HCT116 (cell line): ENCODE results near the gene ST7. TPM values are rescaled to one million over a fixed set of nuclear protein-coding genes. Genes with fewer than 3 reads are reported as not detected.

ENCODE experiments used
- ATAC-seq: fragments of 200-7000 bp; cut with Tn5 transposase; 2 replicates; pipeline ENCODE4 v1.9.1; 2020; ENCODE audit warnings: mild to moderate bottlenecking, moderate library complexity
- BruUV-seq: library from RNA; stranded (reverse); fragments of 400-500 nt; replicated peaks from 2 replicates; lab custom pipeline; 2021; lab: Mats Ljungman, UMichigan
- CTCF ChIA-PET: fragments of 300-600 bp; sonication (Branson Sonifier 250); formaldehyde crosslinking; loops from one replicate; lab custom pipeline; 2021; ENCODE audit warnings: antibody characterized with exemption; lab: Charles Lee
- POLR2A ChIA-PET: fragments of 300-600, 350-600 bp; sonication (Branson Sonifier 250); formaldehyde crosslinking; loops from one replicate; lab custom pipeline; 2021; ENCODE audit warnings: antibody characterized with exemption; lab: Charles Lee
- RAD21 ChIA-PET, 2 experiments: fragments of 300-600 bp; sonication (Branson Sonifier 250); formaldehyde crosslinking; loops; one replicate each; lab custom pipeline; 2023; ENCODE audit warnings: low total read pairs in 2 of 2; ENCODE audit not compliant: uncharacterized antibody in 2 of 2, unreplicated experiment in 2 of 2, low non-redundant PET in 1 of 2; lab: Charles Lee
- DNase-seq: peaks from one replicate; pipeline ENCODE4 v3.0.0-alpha.2; 2010; ENCODE audit warnings: low read depth, low spot score
- H2AFZ ChIP-seq: fragments of 200-600 bp; shearing (Covaris generic), sonication (generic); 2 replicates; pipeline ENCODE4 v1.6.1; 2017; ENCODE audit warnings: low read depth, mixed run types, mixed read lengths, antibody characterized with exemption, low read length; ENCODE audit not compliant: poor library complexity, severe bottlenecking
- H3K27ac ChIP-seq: 2 replicates; pipeline ENCODE4 v1.5.1; 2012; ENCODE audit warnings: low read depth, low read length
- H3K27me3 ChIP-seq: fragments of 200-600 bp; sonication (generic); 2 replicates; pipeline ENCODE4 v1.6.1; 2016; ENCODE audit warnings: mixed run types, low read length, mixed read lengths; ENCODE audit not compliant: insufficient read depth
- H3K36me3 ChIP-seq, 2 experiments: fragments of 200-500 bp in 1 of 2; fragments of 200-600 bp in 1 of 2; sonication (Bioruptor generic) in 1 of 2; sonication (generic) in 1 of 2; 2 replicates each; pipeline versions ENCODE4 v1.5.1 to v1.6.1; 2014 to 2016; ENCODE audit warnings: low read length in 2 of 2, inconsistent platforms in 1 of 2, mixed read lengths in 1 of 2, mixed run types in 1 of 2; ENCODE audit not compliant: insufficient read depth in 2 of 2, control insufficient read depth in 1 of 2
- H3K4me1 ChIP-seq, 2 experiments: fragments of 200-600 bp in 1 of 2; sonication (generic) in 1 of 2; 2 replicates each; pipeline versions ENCODE4 v1.5.1 to v1.6.1; 2012 to 2017; ENCODE audit warnings: low read length in 2 of 2, inconsistent platforms in 1 of 2, mild to moderate bottlenecking in 1 of 2, mixed read lengths in 1 of 2, mixed run types in 1 of 2, moderate library complexity in 1 of 2; ENCODE audit not compliant: insufficient read depth in 2 of 2, control insufficient read depth in 1 of 2
- H3K4me2 ChIP-seq: fragments of 200-600 bp; sonication (generic); 2 replicates; pipeline ENCODE4 v1.6.1; 2017; ENCODE audit warnings: mixed run types, low read length, mixed read lengths
- H3K4me3 ChIP-seq, 2 experiments: fragments of 200-600 bp in 1 of 2; sonication (generic) in 1 of 2; replicated peaks in 1 of 2; 2 replicates each; pipeline ENCODE4 v1.5.1; 2011 to 2016; ENCODE audit warnings: low read length in 2 of 2, control low read depth in 1 of 2, low read depth in 1 of 2, mild to moderate bottlenecking in 1 of 2, mixed read lengths in 1 of 2, mixed run types in 1 of 2
- H3K79me2 ChIP-seq: fragments of 200-600 bp; sonication (generic); 2 replicates; pipeline ENCODE4 v1.6.1; 2017; ENCODE audit warnings: mild to moderate bottlenecking, mixed run types, low read length, moderate library complexity, mixed read lengths; ENCODE audit not compliant: insufficient read depth
- H3K9ac ChIP-seq: fragments of 200-600 bp; sonication (generic); 2 replicates; pipeline ENCODE4 v1.6.1; 2016; ENCODE audit warnings: low read length, mixed read lengths
- H3K9me2 ChIP-seq: fragments of 200-600 bp; sonication (generic), shearing (Covaris generic); 2 replicates; pipeline ENCODE4 v1.6.1; 2017; ENCODE audit warnings: mixed run types, mild to moderate bottlenecking, moderate library complexity; ENCODE audit not compliant: insufficient read depth
- H3K9me3 ChIP-seq, 2 experiments: fragments of 200-500 bp in 1 of 2; fragments of 200-600 bp in 1 of 2; sonication (Bioruptor generic) in 1 of 2; sonication (generic) in 1 of 2; 2 replicates each; pipeline ENCODE4 v1.6.1; 2014 to 2017; ENCODE audit warnings: low read length in 2 of 2, mixed read lengths in 2 of 2, inconsistent platforms in 1 of 2, low read depth in 1 of 2, mild to moderate bottlenecking in 1 of 2, mixed run types in 1 of 2, moderate library complexity in 1 of 2; ENCODE audit not compliant: control insufficient read depth in 1 of 2, insufficient read depth in 1 of 2
- H4K20me1 ChIP-seq: fragments of 200-600 bp; sonication (generic), shearing (Covaris generic); 2 replicates; pipeline ENCODE4 v1.6.1; 2017; ENCODE audit warnings: mixed run types, mild to moderate bottlenecking, moderate library complexity; ENCODE audit not compliant: insufficient read depth
- CBX3 ChIP-seq: IDR thresholded peaks from 2 replicates; pipeline ENCODE4 v1.6.1; 2012; ENCODE audit warnings: low read depth
- CTCF ChIP-seq, 3 experiments: fragments of 200-600 bp in 1 of 3; sonication (generic) in 1 of 3; IDR thresholded peaks in 2 of 3; conservative IDR thresholded peaks in 1 of 3; 2 replicates each; pipeline ENCODE4 v1.5.1; 2012 to 2017; ENCODE audit warnings: low read depth in 2 of 3, low read length in 2 of 3, antibody characterized with exemption in 1 of 3, borderline replicate concordance in 1 of 3, control low read depth in 1 of 3, mild to moderate bottlenecking in 1 of 3, mixed read lengths in 1 of 3, mixed run types in 1 of 3, moderate library complexity in 1 of 3; ENCODE audit not compliant: insufficient read depth in 1 of 3
- ELF1 ChIP-seq: IDR thresholded peaks from 2 replicates; pipeline ENCODE4 v1.6.1; 2012; ENCODE audit warnings: low read depth, borderline replicate concordance
- EZH2 ChIP-seq: fragments of 200-600 bp; sonication (generic); IDR thresholded peaks from 2 replicates; pipeline ENCODE4 v1.6.1; 2017; ENCODE audit warnings: antibody characterized with exemption, mixed run types
- EZH2phosphoT487 ChIP-seq: fragments of 200-600 bp; IDR thresholded peaks from 2 replicates; pipeline ENCODE4 v1.6.1; 2018; ENCODE audit warnings: antibody characterized with exemption, borderline replicate concordance
- FOSL1 ChIP-seq: IDR thresholded peaks from 2 replicates; pipeline ENCODE4 v1.6.1; 2012; ENCODE audit warnings: low read depth
- MAX ChIP-seq: IDR thresholded peaks from 2 replicates; pipeline ENCODE4 v1.6.1; 2012
- POLR2AphosphoS5 ChIP-seq: IDR thresholded peaks from 2 replicates; pipeline ENCODE4 v1.6.1; 2011; ENCODE audit warnings: mild to moderate bottlenecking, low read depth, low read length, moderate library complexity
- REST ChIP-seq: IDR thresholded peaks from 2 replicates; pipeline ENCODE4 v1.6.1; 2012; ENCODE audit warnings: low read depth
- SIN3A ChIP-seq: IDR thresholded peaks from 2 replicates; pipeline ENCODE4 v1.6.1; 2012; ENCODE audit warnings: low read depth
- SRF ChIP-seq: IDR thresholded peaks from 2 replicates; pipeline ENCODE4 v1.6.1; 2012; ENCODE audit warnings: low read depth
- TCF7L2 ChIP-seq: IDR thresholded peaks from 2 replicates; pipeline ENCODE4 v1.7.0; 2011; ENCODE audit warnings: borderline replicate concordance, inconsistent platforms; ENCODE audit not compliant: insufficient read depth, insufficient read length; ENCODE audit errors: extremely low read depth
- YY1 ChIP-seq: IDR thresholded peaks from 2 replicates; pipeline ENCODE4 v1.6.1; 2011; ENCODE audit warnings: low read length, low read depth, moderate library complexity, mild to moderate bottlenecking; ENCODE audit not compliant: insufficient replicate concordance; ENCODE audit errors: extremely low read depth
- ZNF274 ChIP-seq: fragments of 200-500 bp; sonication (Bioruptor generic); IDR thresholded peaks from 2 replicates; pipeline ENCODE4 v1.6.1; 2014; ENCODE audit warnings: mild to moderate bottlenecking, low read depth, low read length, inconsistent platforms
- intact Hi-C: fragments of 100-400 bp; cut with micrococcal nuclease; formaldehyde crosslinking; loops from 2 replicates; pipeline ENCODE4 v1.10.0; 2022
- total RNA-seq: library from RNA; stranded (reverse); gene quantifications from one replicate; pipeline ENCODE4 v1.2.1, GENCODE V29; 2021; ENCODE audit not compliant: unreplicated experiment

Gene ST7
- total RNA-seq, 1 experiment from 2014 or later, result 12.6 TPM

- H3K27me3 ChIP-seq, result no peaks in the 10 kb centered on the region
- no peak overlapping the region for H3K4me2 ChIP-seq
- ChIA-PET CTCF (no interaction called here), RAD21 (no interaction called here)
- no peak for DNase-seq
- no peaks in the 10 kb centered on the region for H3K9me3 ChIP-seq
- H3K36me3 ChIP-seq, result no peaks in the 10 kb centered on the region
- H3K9ac ChIP-seq, result no peak overlapping the region
- no peak overlapping the region for H3K4me3 ChIP-seq
- intact Hi-C loops, result no loop called here
- no peaks in the 10 kb centered on the region for H4K20me1 ChIP-seq
- no peaks in the 10 kb centered on the region for H3K9me2 ChIP-seq
- ATAC-seq, result no peak
- TF ChIP-seq FOSL1 (no peak), TCF7L2 (no peak), POLR2AphosphoS5 (no peak), ZNF274 (no peak), YY1 (no peak), CBX3 (no peak), REST (no peak), ELF1 (no peak), EZH2 (no peak), SIN3A (no peak), MAX (no peak), CTCF (IDR thresholded peaks at IDR 0.05 in 2 of 3, conservative IDR thresholded peaks at IDR 0.05 in 1 of 3; ENCODE audit: borderline replicate concordance in 1 of 3, insufficient read depth in 1 of 3, low read depth in 2 of 3, low read length in 2 of 3) (no peak), EZH2phosphoT487 (no peak), SRF (no peak)
- TF ChIP-seq, all 23 proteins: peak for 0
- Histone ChIP-seq H2AFZ (no peak overlapping the region), H3K27ac (no peak overlapping the region), H3K79me2 (no peaks in the 10 kb centered on the region), H3K4me1 (no peaks in the 10 kb centered on the region)
- BruUV-seq, result no TSS peak
- POLR2A ChIA-PET, result no interaction called here
Observed at GRCh38 chr7:117163101-117163500, 209.8 kb downstream of the ST7 start.
